T1000 (cell line): ENCODE data around the gene CPNE2.

Source experiments
- DNase-seq: peaks from one replicate; lab custom pipeline; 2025; ENCODE audit warnings: mixed read lengths; lab: John Stamatoyannopoulos, UW

Gene CPNE2

GRCh38 chr16:57192720-57193486 lies 100.5 kb downstream of the CPNE2 start:
- DNase-seq = no peak

GRCh38 chr16:57194512-57194911 lies 102.1 kb downstream of the CPNE2 start:
- DNase-seq = no peak

GRCh38 chr16:57196286-57196685 lies 103.9 kb downstream of the CPNE2 start:
- DNase-seq = no peak

GRCh38 chr16:57196753-57197152 lies 104.4 kb downstream of the CPNE2 start:
- no peak for DNase-seq
